ENCODE data around the gene CSF3. TPM values are rescaled to one million over a fixed set of nuclear protein-coding genes. Genes with fewer than 3 reads are reported as not detected.

Gene CSF3
- total RNA-seq, 1 donor from 2014 or later: not detected

Small RNA genes lying within 50 kb of the gene (microRNA-seq; reads per million reads assigned to microRNA genes)
- not detected for gene MIR6884

Other genes starting within 250 kb of the CSF3 start
- 0.22 TPM for gene IKZF3, start 151.1 kb upstream of the CSF3 start, total RNA-seq
- not detected for gene ZPBP2, start 147.2 kb upstream of the CSF3 start, total RNA-seq
- gene GSDMB, start 96.8 kb upstream of the CSF3 start, total RNA-seq: 1.8 TPM
- gene ORMDL3, start 87.8 kb upstream of the CSF3 start, total RNA-seq: 37.5 TPM
- gene LRRC3C, start 87.7 kb upstream of the CSF3 start, total RNA-seq: not detected
- gene GSDMA, start 52.4 kb upstream of the CSF3 start, total RNA-seq: 0.40 TPM
- 88.0 TPM for gene PSMD3, start 34.6 kb upstream of the CSF3 start, total RNA-seq
- gene MED24, start 39.0 kb downstream of the CSF3 start, total RNA-seq: 54.0 TPM
- 80.0 TPM for gene THRA, start 47.5 kb downstream of the CSF3 start, total RNA-seq
- gene NR1D1, start 85.1 kb downstream of the CSF3 start, total RNA-seq: 21.1 TPM
- 46.8 TPM for gene MSL1, start 106.5 kb downstream of the CSF3 start, total RNA-seq
- gene CASC3, start 125.1 kb downstream of the CSF3 start, total RNA-seq: 45.9 TPM
- 2.7 TPM for gene RAPGEFL1, start 162.0 kb downstream of the CSF3 start, total RNA-seq
- gene WIPF2, start 203.9 kb downstream of the CSF3 start, total RNA-seq: 11.8 TPM